ENCODE measurements around the gene MED15. TPM values are rescaled to one million over a fixed set of nuclear protein-coding genes. Genes with fewer than 3 reads are reported as not detected.

The MED15 gene
- total and polyA plus RNA-seq, 2 of the 4 experiments (the other 2 are of a cell fraction) = 19.0 to 68.8 TPM

DNA sequence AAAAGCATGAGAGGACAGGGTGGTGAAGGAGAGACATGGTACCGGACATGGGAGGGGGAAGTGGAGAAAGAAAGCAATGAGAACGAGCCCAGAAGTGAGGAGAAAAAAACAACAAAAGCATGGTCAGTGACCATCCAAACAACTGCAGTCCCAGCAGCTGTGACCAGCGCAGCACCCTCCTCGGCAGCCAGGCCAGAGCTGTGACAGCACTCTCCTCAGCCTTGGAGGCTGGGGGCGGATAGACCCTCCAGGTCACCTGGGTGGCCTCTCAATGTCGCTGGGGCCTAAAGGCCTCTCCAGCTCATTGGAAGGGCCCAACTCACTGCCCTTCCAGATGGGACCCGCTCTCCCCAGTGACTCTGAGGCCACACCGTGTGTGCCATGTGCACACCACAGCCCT lies 103.3 kb downstream of the MED15 start:
- Histone ChIP-seq H4K91ac (ENCODE audit: insufficient read depth, low read depth, low read length) (no peak overlapping the region), H3K9ac (ENCODE audit: low read depth, low read length) (no peak overlapping the region), H2BK15ac (ENCODE audit: low read depth, low read length) (no peak overlapping the region), H3K79me1 (ENCODE audit: low read depth in 1 of 2, low read length in 2 of 2) (no peaks in the 10 kb centered on the region), H4K5ac (ENCODE audit: low read depth, low read length) (no peak overlapping the region), H4K8ac (ENCODE audit: low read depth in 2 of 2, low read length in 2 of 2) (no peak overlapping the region), H3K27ac (ENCODE audit: insufficient read depth, low read length) (no peak overlapping the region), H3K56ac (ENCODE audit: extremely low read depth, insufficient read depth, low read length) (no peak overlapping the region), H3K27me3 (ENCODE audit: control insufficient read depth, insufficient read depth, low read length) (peaks cover 64% of the 10 kb centered on the region), H2AK5ac (ENCODE audit: low read depth, low read length) (no peak overlapping the region), H2BK20ac (ENCODE audit: low read depth, low read length) (no peak overlapping the region), H3K4me2 (ENCODE audit: low read depth, low read length) (no peak overlapping the region), H2BK5ac (ENCODE audit: low read depth, low read length, poor library complexity, severe bottlenecking) (no peak overlapping the region), H2AFZ (replicated peaks; ENCODE audit: low read length, poor library complexity) (no peak overlapping the region), H3K14ac (replicated peaks; ENCODE audit: low read depth, low read length) (no peak overlapping the region), H3K4ac (ENCODE audit: low read depth, low read length) (no peak overlapping the region), H3K9me3 (ENCODE audit: control insufficient read depth, insufficient read depth, low read length) (no peaks in the 10 kb centered on the region), H3K9me1 (ENCODE audit: insufficient read depth, low read length) (no peaks in the 10 kb centered on the region), H3K36me3 (ENCODE audit: control insufficient read depth, insufficient read depth, low read length) (no peaks in the 10 kb centered on the region), H3K18ac (ENCODE audit: low read depth, low read length) (no peak overlapping the region), H3K23ac (ENCODE audit: low read depth, low read length) (no peak overlapping the region), H3K4me3 (ENCODE audit: insufficient read depth, low read depth, low read length) (no peak overlapping the region), H4K20me1 (ENCODE audit: insufficient read depth, low read length) (no peaks in the 10 kb centered on the region), H2BK120ac (ENCODE audit: low read depth, low read length) (no peak overlapping the region), H3K4me1 (ENCODE audit: control insufficient read depth, insufficient read depth, low read length) (no peaks in the 10 kb centered on the region), H2AK9ac (replicated peaks; ENCODE audit: low read depth, low read length, poor library complexity) (no peak overlapping the region)
- POLR2A ChIA-PET (ENCODE audit: unreplicated experiment) = no interaction called here
- no TSS peak for BruUV-seq (replicated peaks)
- CTCF ChIA-PET = no interaction called here
- 63% methylated on average over 4 of the region's 8 CpGs; no CpG with 5 or more reads in 1 of the 2 experiments for WGBS, 2 experiments (ENCODE audit: extremely low coverage in 2 of 2, insufficient read length in 1 of 2)
- intact Hi-C loops (cut with micrococcal nuclease) = no loop called here
- ATAC-seq (ENCODE audit: low read depth) (no peak), DNase-seq (no peak)
- in situ Hi-C loops (cut with MboI; ENCODE audit: low sequenced_read_pairs) = no loop called here
- TF ChIP-seq RFX5 (IDR thresholded peaks at IDR 0.05; ENCODE audit: low read depth, low read length) = no peak
- TF ChIP-seq NFE2L2 (IDR thresholded peaks at IDR 0.05; ENCODE audit: low read depth, low read length) = no peak
- TF ChIP-seq RAD21 (IDR thresholded peaks at IDR 0.05; ENCODE audit: low read length) = no peak
- TF ChIP-seq MXI1 (IDR thresholded peaks at IDR 0.05; ENCODE audit: borderline replicate concordance, low read depth, low read length) = no peak
- no peak for TF ChIP-seq BHLHE40 (IDR thresholded peaks at IDR 0.05; ENCODE audit: low read depth, low read length)
- no peak for TF ChIP-seq RCOR1 (IDR thresholded peaks at IDR 0.05; ENCODE audit: insufficient replicate concordance, low read length)
- TF ChIP-seq MAFK (IDR thresholded peaks at IDR 0.05; ENCODE audit: low read depth, low read length) = no peak
- dilution Hi-C loops (cut with HindIII; ENCODE audit: low sequenced_read_pairs, unreplicated experiment) = no loop called here

Data from IMR-90 (cell line).